ENCODE data around the gene DDX1.
"Not testable (repeated sequence)": the region's sequence is repeated elsewhere in the genome, so short reads cannot be mapped to it uniquely, and the experiment has no call there.

Gene DDX1

GRCh38 chr2:15591692-15592463 lies at the start of gene DDX1:
Gene DDX1, plus strand, starts transcription at chr2:15591868. Its CDS starts 66 bp downstream, at chr2:15591934.
- peak; percentile 70 to 72 for DNase-seq (ENCODE audit: extremely low read depth in 1 of 2, low read depth in 1 of 2)

GRCh38 chr2:15542269-15542668 lies 49.4 kb upstream of the DDX1 start:
- not testable (repeated sequence) for DNase-seq (ENCODE audit: extremely low read depth in 1 of 2, low read depth in 1 of 2)

GRCh38 chr2:15543053-15543452 lies 48.6 kb upstream of the DDX1 start:
- no peak for DNase-seq (ENCODE audit: extremely low read depth in 1 of 2, low read depth in 1 of 2)

- DNase-seq (ENCODE audit: extremely low read depth in 1 of 2, low read depth in 1 of 2), result no peak
Observed at GRCh38 chr2:15543541-15543940, 48.1 kb upstream of the DDX1 start.

GRCh38 chr2:15544227-15544626 lies 47.4 kb upstream of the DDX1 start:
- DNase-seq (ENCODE audit: extremely low read depth in 1 of 2, low read depth in 1 of 2), result no peak

- no peak for DNase-seq (ENCODE audit: extremely low read depth in 1 of 2, low read depth in 1 of 2)
Observed at GRCh38 chr2:15546297-15547098, 45.2 kb upstream of the DDX1 start.

- no peak for DNase-seq (ENCODE audit: extremely low read depth in 1 of 2, low read depth in 1 of 2)
Observed at GRCh38 chr2:15547115-15547876, 44.4 kb upstream of the DDX1 start.

- DNase-seq (ENCODE audit: extremely low read depth in 1 of 2, low read depth in 1 of 2), result no peak
Observed at GRCh38 chr2:15548974-15549373, 42.7 kb upstream of the DDX1 start.

- DNase-seq (ENCODE audit: extremely low read depth in 1 of 2, low read depth in 1 of 2), result no peak
Observed at GRCh38 chr2:15553519-15553918, 38.1 kb upstream of the DDX1 start.

- DNase-seq (ENCODE audit: extremely low read depth in 1 of 2, low read depth in 1 of 2), result no peak
Observed at GRCh38 chr2:15553951-15554350, 37.7 kb upstream of the DDX1 start.

- DNase-seq (ENCODE audit: extremely low read depth in 1 of 2, low read depth in 1 of 2), result no peak
Observed at GRCh38 chr2:15554525-15555218, 37.0 kb upstream of the DDX1 start.

- no peak for DNase-seq (ENCODE audit: extremely low read depth in 1 of 2, low read depth in 1 of 2)
Observed at GRCh38 chr2:15555760-15556193, 35.9 kb upstream of the DDX1 start.

GRCh38 chr2:15556311-15556930 lies 35.2 kb upstream of the DDX1 start:
- DNase-seq (ENCODE audit: extremely low read depth in 1 of 2, low read depth in 1 of 2), result no peak

GRCh38 chr2:15557887-15558311 lies 33.8 kb upstream of the DDX1 start:
- DNase-seq (ENCODE audit: extremely low read depth in 1 of 2, low read depth in 1 of 2), result no peak

- no peak for DNase-seq (ENCODE audit: extremely low read depth in 1 of 2, low read depth in 1 of 2)
Observed at GRCh38 chr2:15559379-15560139, 32.1 kb upstream of the DDX1 start.

- DNase-seq (ENCODE audit: extremely low read depth in 1 of 2, low read depth in 1 of 2), result no peak
Observed at GRCh38 chr2:15560140-15560987, 31.3 kb upstream of the DDX1 start.

- DNase-seq (ENCODE audit: extremely low read depth in 1 of 2, low read depth in 1 of 2), result peak; percentile 52 to 62
Observed at GRCh38 chr2:15560988-15561573, 30.6 kb upstream of the DDX1 start, which contains the start of gene NBAS. Gene NBAS, minus strand, starts transcription at chr2:15561334. Its CDS starts 30 bp downstream, at chr2:15561304.
